Loucy (cell line): ENCODE results near the gene FADS3.

Source experiments
- EZH2phosphoT487 ChIP-seq: fragments of 200-600 bp; IDR thresholded peaks from 2 replicates; pipeline ENCODE4 v1.6.1; 2018; ENCODE audit warnings: antibody characterized with exemption, mild to moderate bottlenecking, moderate library complexity, borderline replicate concordance
- TF ChIP-seq, protein P1 (sequence below): fragments of 200-600 bp; sonication (generic); conservative IDR thresholded peaks from 2 replicates; pipeline ENCODE4 v1.5.1; 2014; ENCODE audit warnings: mild to moderate bottlenecking, antibody characterized with exemption, low read length

DNA sequence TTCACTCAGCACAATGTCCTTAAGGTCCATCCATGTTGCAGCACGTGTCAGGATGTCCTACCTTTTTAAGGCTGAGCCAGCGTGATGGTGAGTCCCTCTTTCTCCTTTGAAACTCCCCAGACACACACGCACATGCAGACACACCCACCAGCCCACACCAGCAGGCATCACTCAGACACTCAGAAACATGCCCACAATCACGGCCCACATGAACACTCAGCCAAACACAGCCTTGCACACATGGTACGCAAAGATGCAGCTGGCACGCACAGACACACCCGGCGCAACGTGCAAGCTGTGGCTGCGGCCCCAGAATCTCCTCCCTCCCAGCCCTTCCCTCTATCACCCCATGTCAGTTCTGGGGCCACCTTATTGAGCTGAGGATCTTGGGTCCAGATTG lies 8.0 kb downstream of the FADS3 start:
- TF ChIP-seq, protein P1, sequence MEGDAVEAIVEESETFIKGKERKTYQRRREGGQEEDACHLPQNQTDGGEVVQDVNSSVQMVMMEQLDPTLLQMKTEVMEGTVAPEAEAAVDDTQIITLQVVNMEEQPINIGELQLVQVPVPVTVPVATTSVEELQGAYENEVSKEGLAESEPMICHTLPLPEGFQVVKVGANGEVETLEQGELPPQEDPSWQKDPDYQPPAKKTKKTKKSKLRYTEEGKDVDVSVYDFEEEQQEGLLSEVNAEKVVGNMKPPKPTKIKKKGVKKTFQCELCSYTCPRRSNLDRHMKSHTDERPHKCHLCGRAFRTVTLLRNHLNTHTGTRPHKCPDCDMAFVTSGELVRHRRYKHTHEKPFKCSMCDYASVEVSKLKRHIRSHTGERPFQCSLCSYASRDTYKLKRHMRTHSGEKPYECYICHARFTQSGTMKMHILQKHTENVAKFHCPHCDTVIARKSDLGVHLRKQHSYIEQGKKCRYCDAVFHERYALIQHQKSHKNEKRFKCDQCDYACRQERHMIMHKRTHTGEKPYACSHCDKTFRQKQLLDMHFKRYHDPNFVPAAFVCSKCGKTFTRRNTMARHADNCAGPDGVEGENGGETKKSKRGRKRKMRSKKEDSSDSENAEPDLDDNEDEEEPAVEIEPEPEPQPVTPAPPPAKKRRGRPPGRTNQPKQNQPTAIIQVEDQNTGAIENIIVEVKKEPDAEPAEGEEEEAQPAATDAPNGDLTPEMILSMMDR: no peak
- no peak for TF ChIP-seq EZH2phosphoT487
